ENCODE results near the gene MRPL53. TPM values are rescaled to one million over a fixed set of nuclear protein-coding genes. Genes with fewer than 3 reads are reported as not detected.

MRPL53 gene
- total and polyA plus RNA-seq, 2 of the 13 experiments (the other 11 are each of a cell fraction or from before 2014, with no cell fraction given), result 34.3 to 51.9 TPM

DNA sequence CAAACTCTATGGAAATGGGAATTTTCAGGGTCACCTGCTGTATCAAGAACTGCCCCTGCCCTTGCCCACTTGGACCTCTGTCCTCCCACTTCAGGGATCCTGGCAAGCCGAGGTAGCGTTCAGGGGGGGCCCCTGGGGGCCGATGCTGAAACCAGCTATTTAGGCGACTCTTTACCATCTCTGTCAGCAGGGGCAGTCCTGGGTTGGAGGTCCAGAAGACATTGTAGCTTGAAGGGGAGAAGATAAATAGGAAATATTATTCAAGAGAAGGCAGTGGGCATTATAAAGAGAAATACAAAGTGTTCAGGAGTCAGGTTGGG, 9.7 kb downstream of the MRPL53 start:
- no peak overlapping the region for H2AFZ ChIP-seq (ENCODE audit: low read length)
- H3K4me3 ChIP-seq (replicated peaks in 1 of 3; ENCODE audit: insufficient read depth in 1 of 3, low read depth in 2 of 3, low read length in 3 of 3), result no peak overlapping the region
- no TSS peak for BruUV-seq (replicated peaks)
- FAIRE-seq (no peak), ATAC-seq (no peak), DNase-seq (ENCODE audit: low spot score) (no peak)
- peaks cover 1 to 24% of the 10 kb centered on the region in 2 experiments for H3K36me3 ChIP-seq (replicated peaks in 1 of 2; ENCODE audit: control insufficient read depth in 1 of 2, insufficient read depth in 2 of 2, low read length in 2 of 2)
- TF ChIP-seq AGO2 (optimal IDR thresholded peaks at IDR 0.05; ENCODE audit: low read depth, low read length) (no peak), ZNF484 (CRISPR knock-in tag; IDR thresholded peaks at IDR 0.05; ENCODE audit: borderline replicate concordance, low read depth) (no peak), XBP1 (CRISPR knock-in tag; IDR thresholded peaks at IDR 0.05) (no peak), HIVEP1 (CRISPR knock-in tag; IDR thresholded peaks at IDR 0.05) (no peak), ASH2L (IDR thresholded peaks at IDR 0.05; ENCODE audit: insufficient read length, low read depth, low read length) (no peak), CHD4 (IDR thresholded peaks at IDR 0.05; ENCODE audit: borderline replicate concordance, low read length) (no peak), ZNF567 (CRISPR knock-in tag; IDR thresholded peaks at IDR 0.05; ENCODE audit: borderline replicate concordance) (no peak), BCL6 (CRISPR knock-in tag; IDR thresholded peaks at IDR 0.05) (no peak), MED8 (CRISPR knock-in tag; IDR thresholded peaks at IDR 0.05; ENCODE audit: insufficient replicate concordance) (no peak)
- TF ChIP-seq, protein P1, sequence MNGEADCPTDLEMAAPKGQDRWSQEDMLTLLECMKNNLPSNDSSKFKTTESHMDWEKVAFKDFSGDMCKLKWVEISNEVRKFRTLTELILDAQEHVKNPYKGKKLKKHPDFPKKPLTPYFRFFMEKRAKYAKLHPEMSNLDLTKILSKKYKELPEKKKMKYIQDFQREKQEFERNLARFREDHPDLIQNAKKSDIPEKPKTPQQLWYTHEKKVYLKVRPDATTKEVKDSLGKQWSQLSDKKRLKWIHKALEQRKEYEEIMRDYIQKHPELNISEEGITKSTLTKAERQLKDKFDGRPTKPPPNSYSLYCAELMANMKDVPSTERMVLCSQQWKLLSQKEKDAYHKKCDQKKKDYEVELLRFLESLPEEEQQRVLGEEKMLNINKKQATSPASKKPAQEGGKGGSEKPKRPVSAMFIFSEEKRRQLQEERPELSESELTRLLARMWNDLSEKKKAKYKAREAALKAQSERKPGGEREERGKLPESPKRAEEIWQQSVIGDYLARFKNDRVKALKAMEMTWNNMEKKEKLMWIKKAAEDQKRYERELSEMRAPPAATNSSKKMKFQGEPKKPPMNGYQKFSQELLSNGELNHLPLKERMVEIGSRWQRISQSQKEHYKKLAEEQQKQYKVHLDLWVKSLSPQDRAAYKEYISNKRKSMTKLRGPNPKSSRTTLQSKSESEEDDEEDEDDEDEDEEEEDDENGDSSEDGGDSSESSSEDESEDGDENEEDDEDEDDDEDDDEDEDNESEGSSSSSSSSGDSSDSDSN (CRISPR knock-in tag; IDR thresholded peaks at IDR 0.05), result no peak
- TF ChIP-seq, protein P2, sequence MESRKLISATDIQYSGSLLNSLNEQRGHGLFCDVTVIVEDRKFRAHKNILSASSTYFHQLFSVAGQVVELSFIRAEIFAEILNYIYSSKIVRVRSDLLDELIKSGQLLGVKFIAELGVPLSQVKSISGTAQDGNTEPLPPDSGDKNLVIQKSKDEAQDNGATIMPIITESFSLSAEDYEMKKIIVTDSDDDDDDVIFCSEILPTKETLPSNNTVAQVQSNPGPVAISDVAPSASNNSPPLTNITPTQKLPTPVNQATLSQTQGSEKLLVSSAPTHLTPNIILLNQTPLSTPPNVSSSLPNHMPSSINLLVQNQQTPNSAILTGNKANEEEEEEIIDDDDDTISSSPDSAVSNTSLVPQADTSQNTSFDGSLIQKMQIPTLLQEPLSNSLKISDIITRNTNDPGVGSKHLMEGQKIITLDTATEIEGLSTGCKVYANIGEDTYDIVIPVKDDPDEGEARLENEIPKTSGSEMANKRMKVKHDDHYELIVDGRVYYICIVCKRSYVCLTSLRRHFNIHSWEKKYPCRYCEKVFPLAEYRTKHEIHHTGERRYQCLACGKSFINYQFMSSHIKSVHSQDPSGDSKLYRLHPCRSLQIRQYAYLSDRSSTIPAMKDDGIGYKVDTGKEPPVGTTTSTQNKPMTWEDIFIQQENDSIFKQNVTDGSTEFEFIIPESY (CRISPR knock-in tag; IDR thresholded peaks at IDR 0.05), result no peak
- TF ChIP-seq, protein P3, sequence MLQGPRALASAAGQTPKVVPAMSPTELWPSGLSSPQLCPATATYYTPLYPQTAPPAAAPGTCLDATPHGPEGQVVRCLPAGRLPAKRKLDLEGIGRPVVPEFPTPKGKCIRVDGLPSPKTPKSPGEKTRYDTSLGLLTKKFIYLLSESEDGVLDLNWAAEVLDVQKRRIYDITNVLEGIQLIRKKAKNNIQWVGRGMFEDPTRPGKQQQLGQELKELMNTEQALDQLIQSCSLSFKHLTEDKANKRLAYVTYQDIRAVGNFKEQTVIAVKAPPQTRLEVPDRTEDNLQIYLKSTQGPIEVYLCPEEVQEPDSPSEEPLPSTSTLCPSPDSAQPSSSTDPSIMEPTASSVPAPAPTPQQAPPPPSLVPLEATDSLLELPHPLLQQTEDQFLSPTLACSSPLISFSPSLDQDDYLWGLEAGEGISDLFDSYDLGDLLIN (CRISPR knock-in tag; IDR thresholded peaks at IDR 0.05; ENCODE audit: borderline replicate concordance), result no peak
- TF ChIP-seq, protein P4, sequence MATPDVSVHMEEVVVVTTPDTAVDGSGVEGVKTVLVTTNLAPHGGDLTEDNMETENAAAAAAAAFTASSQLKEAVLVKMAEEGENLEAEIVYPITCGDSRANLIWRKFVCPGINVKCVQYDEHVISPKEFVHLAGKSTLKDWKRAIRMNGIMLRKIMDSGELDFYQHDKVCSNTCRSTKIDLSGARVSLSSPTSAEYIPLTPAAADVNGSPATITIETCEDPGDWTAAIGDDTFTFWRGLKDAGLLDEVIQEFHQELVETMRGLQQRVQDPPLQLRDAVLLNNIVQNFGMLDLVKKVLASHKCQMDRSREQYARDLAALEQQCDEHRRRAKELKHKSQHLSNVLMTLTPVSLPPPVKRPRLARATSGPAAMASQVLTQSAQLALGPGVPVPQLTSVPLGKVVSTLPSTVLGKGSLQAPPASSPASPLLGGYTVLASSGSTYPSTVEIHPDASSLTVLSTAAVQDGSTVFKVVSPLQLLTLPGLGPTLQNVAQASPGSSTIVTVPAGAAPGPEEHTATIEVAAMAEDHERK (CRISPR knock-in tag; IDR thresholded peaks at IDR 0.05; ENCODE audit: low read depth), result no peak
- TF ChIP-seq, protein P5, sequence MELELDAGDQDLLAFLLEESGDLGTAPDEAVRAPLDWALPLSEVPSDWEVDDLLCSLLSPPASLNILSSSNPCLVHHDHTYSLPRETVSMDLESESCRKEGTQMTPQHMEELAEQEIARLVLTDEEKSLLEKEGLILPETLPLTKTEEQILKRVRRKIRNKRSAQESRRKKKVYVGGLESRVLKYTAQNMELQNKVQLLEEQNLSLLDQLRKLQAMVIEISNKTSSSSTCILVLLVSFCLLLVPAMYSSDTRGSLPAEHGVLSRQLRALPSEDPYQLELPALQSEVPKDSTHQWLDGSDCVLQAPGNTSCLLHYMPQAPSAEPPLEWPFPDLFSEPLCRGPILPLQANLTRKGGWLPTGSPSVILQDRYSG (CRISPR knock-in tag; IDR thresholded peaks at IDR 0.05), result no peak
- no peak overlapping the region for H3K9ac ChIP-seq (ENCODE audit: insufficient read depth, low read depth, low read length)
- peak overlapping the region; percentile 1 for H3K27ac ChIP-seq (ENCODE audit: extremely low read length, insufficient read depth, low read length)
- 97% methylated on average over 4 of the region's 4 CpGs for WGBS (ENCODE audit: low lambda C conversion rate)
- in situ Hi-C loops (cut with HindIII; ENCODE audit: extremely low pct_ligation_motif_present, low pct_unique_long_range_greater_than_20kb), result no loop called here
- no peaks in the 10 kb centered on the region for H3K9me3 ChIP-seq (ENCODE audit: low read length)
- H3K79me2 ChIP-seq (ENCODE audit: insufficient read depth, low read length), result peaks cover 36% of the 10 kb centered on the region
- no peaks in the 10 kb centered on the region; a peak in 1 of 5 replicates for H3K27me3 ChIP-seq (ENCODE audit: control insufficient read depth in 1 of 2, insufficient read depth in 2 of 2, low read length in 2 of 2)
- no peak overlapping the region for H3K4me2 ChIP-seq (ENCODE audit: low read depth, low read length)
- peaks cover 4% of the 10 kb centered on the region; the same call in 1 of the 2 replicates for H4K20me1 ChIP-seq (ENCODE audit: insufficient read depth, low read length)
- ChIA-PET POLR2A (no interaction called here), CTCF (ENCODE audit: low intra/inter-chr PET ratio, low total read pairs) (no interaction called here)
- intact Hi-C loops (cut with micrococcal nuclease; ENCODE audit: unreplicated experiment), result no loop called here
- H3K4me1 ChIP-seq (ENCODE audit: insufficient read depth, low read length), result peaks cover 39% of the 10 kb centered on the region

All from HepG2 (cell line).